ENCODE data around the gene SCAP.

SCAP gene

DNA sequence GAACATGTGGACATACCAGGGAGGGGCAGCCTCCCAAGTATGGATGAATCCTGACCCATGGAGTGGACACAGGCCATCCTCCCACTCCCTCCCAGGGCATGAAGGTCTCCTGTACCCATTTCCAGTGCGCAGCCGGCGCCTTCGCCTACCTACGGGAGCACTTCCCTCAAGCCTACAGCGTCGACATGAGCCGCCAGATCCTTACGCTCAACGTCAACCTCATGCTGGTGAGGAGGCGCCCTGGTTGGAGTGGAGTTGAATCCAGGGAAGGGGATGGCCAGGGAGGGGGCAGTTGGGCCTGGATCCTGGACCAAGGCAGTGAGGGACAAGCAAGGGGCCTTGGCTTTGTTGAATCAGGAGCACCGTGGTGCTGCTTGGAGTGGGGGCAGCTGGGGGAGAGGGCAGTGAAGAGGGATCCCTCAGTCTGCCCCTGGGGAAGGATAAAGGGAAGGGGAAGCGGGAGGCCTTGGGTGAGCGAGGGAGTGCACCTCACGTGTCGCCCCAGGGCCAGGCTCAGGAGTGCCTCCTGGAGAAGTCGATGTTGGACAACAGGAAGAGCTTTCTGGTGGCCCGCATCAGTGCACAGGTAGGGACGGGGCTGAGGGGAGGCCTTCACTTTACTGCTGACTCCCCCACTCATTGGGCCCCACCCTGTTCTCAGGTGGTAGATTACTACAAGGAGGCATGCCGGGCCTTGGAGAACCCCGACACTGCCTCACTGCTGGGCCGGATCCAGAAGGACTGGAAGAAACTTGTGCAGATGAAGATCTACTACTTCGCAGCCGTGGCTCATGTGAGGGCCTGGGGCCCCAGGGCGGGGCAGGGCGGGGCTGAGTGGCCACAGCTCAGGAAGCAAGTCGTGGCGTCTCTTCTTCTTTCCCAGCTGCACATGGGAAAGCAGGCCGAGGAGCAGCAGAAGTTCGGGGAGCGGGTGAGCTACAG is 69.7 kb downstream of the SCAP start:
- 0 out of 2 replicates have a peak overlapping the region, but pooled peaks have one; percentile 26 for H3K27ac ChIP-seq
- H3K27me3 ChIP-seq: no peaks in the 10 kb centered on the region
- H3K4me2 ChIP-seq: peak overlapping the region; percentile 43
- no peak overlapping the region for H3K4me3 ChIP-seq
- H3K9ac ChIP-seq: peak overlapping the region; percentile 29; the same call in 1 of the 2 replicates
- peaks cover 29% of the 10 kb centered on the region for H3K4me1 ChIP-seq
- H3K36me3 ChIP-seq: peaks cover 91% of the 10 kb centered on the region
- no peaks in the 10 kb centered on the region for H3K9me3 ChIP-seq
- no peak for TF ChIP-seq Cebpa-rat (IDR thresholded peaks at IDR 0.05)
- H4K20me1 ChIP-seq: peaks cover 88% of the 10 kb centered on the region

- no peak overlapping the region for H3K27ac ChIP-seq
- no peaks in the 10 kb centered on the region for H3K9me3 ChIP-seq
- H3K4me1 ChIP-seq: peaks cover 29% of the 10 kb centered on the region
- no peaks in the 10 kb centered on the region for H3K27me3 ChIP-seq
- peaks cover 89% of the 10 kb centered on the region for H4K20me1 ChIP-seq
- peaks cover 94% of the 10 kb centered on the region for H3K36me3 ChIP-seq
- no peak overlapping the region for H3K4me2 ChIP-seq
- no peak for TF ChIP-seq Cebpa-rat (IDR thresholded peaks at IDR 0.05)
- H3K4me3 ChIP-seq: no peak overlapping the region
- H3K9ac ChIP-seq: 0 out of 2 replicates have a peak overlapping the region, but pooled peaks have one; percentile 29
These were observed 70.6 kb downstream of the SCAP start for GRCh38 chr3:47404955-47405790.

- H3K4me3 ChIP-seq: no peak overlapping the region
- H3K27me3 ChIP-seq: no peaks in the 10 kb centered on the region
- H3K9ac ChIP-seq: no peak overlapping the region
- H4K20me1 ChIP-seq: peaks cover 92% of the 10 kb centered on the region
- no peaks in the 10 kb centered on the region for H3K9me3 ChIP-seq
- H3K27ac ChIP-seq: no peak overlapping the region
- H3K36me3 ChIP-seq: peaks cover 94% of the 10 kb centered on the region
- H3K4me2 ChIP-seq: no peak overlapping the region
- H3K4me1 ChIP-seq: peaks cover 33% of the 10 kb centered on the region
- TF ChIP-seq Cebpa-rat (IDR thresholded peaks at IDR 0.05): no peak
These were observed 71.3 kb downstream of the SCAP start for GRCh38 chr3:47404431-47404876.

DNA sequence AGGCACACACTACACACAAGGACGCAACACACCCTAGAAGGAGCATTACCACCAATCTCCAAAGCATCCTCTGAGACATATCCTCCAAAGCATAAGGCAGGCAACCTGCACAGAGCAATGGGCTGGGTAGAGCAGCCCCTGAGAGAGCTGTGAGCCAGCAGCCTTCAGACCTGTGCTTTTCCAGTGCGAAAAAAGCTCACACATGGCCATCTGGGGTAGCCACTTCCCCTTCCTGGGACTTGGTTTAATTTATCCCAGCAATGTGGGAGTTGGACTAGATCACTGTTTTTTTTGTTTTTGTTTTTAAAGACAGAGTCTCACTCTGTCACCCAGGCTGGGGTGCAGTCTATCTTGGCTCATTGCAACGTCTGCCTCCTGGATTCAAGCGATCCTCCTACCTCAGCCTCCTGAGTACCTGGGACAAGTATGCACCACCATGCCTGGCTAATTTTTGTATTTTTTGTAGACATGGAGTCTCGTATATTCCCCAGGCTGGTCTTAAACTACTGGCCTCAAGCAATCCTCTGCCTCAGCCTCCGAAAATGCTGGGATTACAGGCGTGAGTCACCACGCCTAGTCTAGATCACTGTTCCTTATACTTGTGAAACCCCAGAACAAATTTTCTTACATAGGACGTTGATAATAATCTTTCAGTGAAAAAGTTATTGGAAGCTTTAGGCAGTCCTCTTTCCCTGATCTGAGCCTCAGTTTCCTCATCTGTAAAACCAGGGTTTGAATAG is 76.0 kb downstream of the SCAP start:
- Histone ChIP-seq H3K9me3 (no peaks in the 10 kb centered on the region), H4K20me1 (peaks cover 89% of the 10 kb centered on the region), H3K4me3 (no peak overlapping the region), H3K27me3 (no peaks in the 10 kb centered on the region), H3K4me1 (peaks cover 18% of the 10 kb centered on the region; the same call in 1 of the 2 replicates), H3K27ac (no peak overlapping the region), H3K36me3 (peaks cover 95% of the 10 kb centered on the region), H3K4me2 (no peak overlapping the region), H3K9ac (no peak overlapping the region; the same call in 1 of the 2 replicates)
- no peak for TF ChIP-seq Cebpa-rat (IDR thresholded peaks at IDR 0.05)

DNA sequence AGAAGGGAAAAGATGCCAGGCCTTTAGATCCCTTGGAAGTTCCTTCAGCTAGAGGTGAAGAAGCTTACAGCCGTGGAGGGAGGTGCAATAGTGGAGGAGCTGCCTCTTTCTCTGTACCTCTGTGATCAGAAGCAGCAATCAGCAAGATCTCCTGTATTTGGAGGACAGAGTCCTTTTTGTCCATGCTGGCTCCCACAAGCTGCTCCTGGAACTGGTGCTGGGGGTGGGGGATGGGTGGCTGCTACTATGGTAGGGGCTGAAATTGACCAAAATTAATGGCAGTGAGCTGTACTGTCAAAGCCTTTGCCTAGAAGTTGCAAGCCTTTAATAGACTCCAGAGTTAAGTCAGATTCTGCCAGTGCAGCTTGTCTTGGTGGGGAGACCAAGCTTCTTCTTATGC is 76.7 kb downstream of the SCAP start:
- Histone ChIP-seq H4K20me1 (peaks cover 89% of the 10 kb centered on the region), H3K4me2 (no peak overlapping the region), H3K4me1 (peaks cover 12% of the 10 kb centered on the region; the same call in 1 of the 2 replicates), H3K27ac (no peak overlapping the region), H3K4me3 (no peak overlapping the region), H3K9me3 (no peaks in the 10 kb centered on the region), H3K27me3 (no peaks in the 10 kb centered on the region), H3K36me3 (peaks cover 89% of the 10 kb centered on the region), H3K9ac (no peak overlapping the region)
- no peak for TF ChIP-seq Cebpa-rat (IDR thresholded peaks at IDR 0.05)

GRCh38 chr3:47398228-47398627 is 77.5 kb downstream of the SCAP start:
- H4K20me1 ChIP-seq: peaks cover 89% of the 10 kb centered on the region
- H3K27ac ChIP-seq: no peak overlapping the region
- no peak overlapping the region for H3K4me3 ChIP-seq
- no peaks in the 10 kb centered on the region for H3K27me3 ChIP-seq
- TF ChIP-seq Cebpa-rat (IDR thresholded peaks at IDR 0.05): no peak
- no peak overlapping the region for H3K4me2 ChIP-seq
- no peaks in the 10 kb centered on the region for H3K9me3 ChIP-seq
- H3K9ac ChIP-seq: no peak overlapping the region
- H3K4me1 ChIP-seq: peaks cover 12% of the 10 kb centered on the region; the same call in 1 of the 2 replicates
- peaks cover 81% of the 10 kb centered on the region for H3K36me3 ChIP-seq

- Histone ChIP-seq H3K9ac (no peak overlapping the region), H3K27me3 (no peaks in the 10 kb centered on the region), H3K4me2 (no peak overlapping the region), H3K4me3 (no peak overlapping the region), H3K27ac (no peak overlapping the region), H3K9me3 (no peaks in the 10 kb centered on the region), H4K20me1 (peaks cover 95% of the 10 kb centered on the region), H3K36me3 (peaks cover 52% of the 10 kb centered on the region), H3K4me1 (peaks cover 16% of the 10 kb centered on the region)
- TF ChIP-seq Cebpa-rat (IDR thresholded peaks at IDR 0.05): no peak
These were observed 80.9 kb downstream of the SCAP start for GRCh38 chr3:47394881-47395280.

DNA sequence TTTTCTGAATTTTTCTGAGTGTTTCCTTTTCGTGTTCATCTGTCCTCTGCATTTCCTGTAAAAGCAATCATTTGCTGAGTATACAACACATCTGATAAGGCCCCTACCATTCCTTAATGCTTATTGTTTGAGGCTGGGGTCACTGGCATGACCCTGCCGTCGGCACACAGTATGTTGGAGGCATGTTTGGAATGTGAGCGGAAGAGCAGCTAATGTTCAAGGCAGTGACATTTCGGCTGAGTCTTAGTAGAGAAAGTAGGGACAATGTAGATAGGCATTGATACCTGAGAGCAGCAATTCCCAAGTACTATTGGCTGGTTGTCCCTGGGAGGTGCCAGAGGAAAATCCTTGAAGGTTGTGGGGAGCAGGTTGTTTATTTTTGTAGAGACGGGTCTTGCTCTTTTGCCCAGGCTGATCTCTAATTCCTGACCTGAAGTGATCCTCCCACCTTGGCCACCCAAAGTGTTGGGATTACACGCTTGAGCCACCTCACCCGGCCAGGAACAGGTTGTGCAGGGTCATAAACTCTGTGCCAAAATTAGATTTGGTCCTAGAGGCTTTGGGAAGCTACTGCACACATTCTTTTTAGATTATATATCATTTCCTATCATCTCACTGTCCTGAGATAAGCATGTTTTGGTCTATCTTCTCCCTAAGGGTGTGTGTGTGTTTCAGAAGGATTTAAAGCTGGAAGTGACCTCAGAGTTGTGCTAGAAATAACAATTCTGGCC is 81.4 kb downstream of the SCAP start:
- Histone ChIP-seq H3K27ac (no peak overlapping the region), H3K4me1 (peaks cover 16% of the 10 kb centered on the region), H4K20me1 (peaks cover 95% of the 10 kb centered on the region), H3K9me3 (no peaks in the 10 kb centered on the region), H3K4me3 (no peak overlapping the region), H3K4me2 (no peak overlapping the region), H3K9ac (0 out of 2 replicates have a peak overlapping the region, but pooled peaks have one; percentile 8), H3K27me3 (no peaks in the 10 kb centered on the region), H3K36me3 (peaks cover 49% of the 10 kb centered on the region)
- TF ChIP-seq Cebpa-rat (IDR thresholded peaks at IDR 0.05): no peak

Measured in BLaER1 (cell line).